OCI-LY7 (cell line): ENCODE measurements around the gene ARL4A. TPM values are rescaled to one million over a fixed set of nuclear protein-coding genes. Genes with fewer than 3 reads are reported as not detected.

ENCODE experiments used
- BruUV-seq: library from RNA; stranded (reverse); fragments of 400-500 nt; replicated peaks from 2 replicates; lab custom pipeline; 2021; lab: Mats Ljungman, UMichigan
- CTCF ChIA-PET: fragments of 300-600 bp; sonication (Branson Sonifier 250); formaldehyde crosslinking; loops from one replicate; lab custom pipeline; 2022; ENCODE audit warnings: antibody characterized with exemption; ENCODE audit not compliant: unreplicated experiment; lab: Charles Lee
- POLR2A ChIA-PET: fragments of 300-600 bp; sonication (Branson Sonifier 250); formaldehyde crosslinking; loops from one replicate; lab custom pipeline; 2022; ENCODE audit warnings: antibody characterized with exemption; lab: Charles Lee
- DNase-seq: peaks from one replicate; pipeline ENCODE4 v3.0.0-alpha.2; 2015; ENCODE audit warnings: low spot score
- H2AFZ ChIP-seq: fragments of 200-600 bp; sonication (generic), shearing (Covaris generic); 2 replicates; pipeline ENCODE4 v1.6.1; 2014; ENCODE audit warnings: mild to moderate bottlenecking, antibody characterized with exemption, low read length, moderate library complexity
- H3K27ac ChIP-seq: fragments of 200-600 bp; sonication (generic); 2 replicates; pipeline ENCODE4 v1.5.1; 2014; ENCODE audit warnings: mixed run types, low read depth, mild to moderate bottlenecking, moderate library complexity, low read length, inconsistent platforms; ENCODE audit not compliant: poor library complexity, severe bottlenecking
- H3K36me3 ChIP-seq: fragments of 200-600 bp; sonication (generic); 2 replicates; pipeline ENCODE4 v1.6.1; 2014; ENCODE audit warnings: mild to moderate bottlenecking, antibody characterized with exemption, low read length, moderate library complexity, mixed read lengths; ENCODE audit not compliant: insufficient read depth
- H3K4me1 ChIP-seq: fragments of 200-600 bp; sonication (generic); 2 replicates; pipeline ENCODE4 v1.5.1; 2014; ENCODE audit warnings: mild to moderate bottlenecking, low read length; ENCODE audit not compliant: insufficient read depth, poor library complexity, severe bottlenecking
- H3K4me2 ChIP-seq: fragments of 200-600 bp; sonication (generic); 2 replicates; pipeline ENCODE4 v1.6.1; 2014; ENCODE audit warnings: mild to moderate bottlenecking, low read length
- H3K4me3 ChIP-seq: fragments of 200-600 bp; sonication (generic); 2 replicates; pipeline ENCODE4 v1.5.1; 2014; ENCODE audit warnings: mild to moderate bottlenecking, low read depth, low read length; ENCODE audit not compliant: poor library complexity, severe bottlenecking
- H3K79me2 ChIP-seq: fragments of 200-600 bp; sonication (generic); 2 replicates; pipeline ENCODE4 v1.6.1; 2016; ENCODE audit warnings: low read depth, mild to moderate bottlenecking, low read length, moderate library complexity, mixed read lengths; ENCODE audit not compliant: insufficient read depth
- H3K9me2 ChIP-seq: fragments of 200-600 bp; sonication (generic); 2 replicates; pipeline ENCODE4 v1.6.1; 2016; ENCODE audit warnings: mild to moderate bottlenecking, low read length, mixed read lengths; ENCODE audit not compliant: insufficient read depth
- H3K9me3 ChIP-seq: fragments of 200-600 bp; sonication (generic); 2 replicates; pipeline ENCODE4 v1.6.1; 2014; ENCODE audit warnings: mild to moderate bottlenecking, mixed run types, low read length, mixed read lengths
- H4K20me1 ChIP-seq: fragments of 200-600 bp; sonication (generic); 2 replicates; pipeline ENCODE4 v1.6.1; 2014; ENCODE audit warnings: mild to moderate bottlenecking, antibody characterized with exemption, low read length, moderate library complexity, mixed read lengths; ENCODE audit not compliant: insufficient read depth
- EZH2phosphoT487 ChIP-seq: fragments of 200-600 bp; sonication (generic); IDR thresholded peaks from 2 replicates; pipeline ENCODE4 v1.6.1; 2018; ENCODE audit warnings: low read depth, borderline replicate concordance, mild to moderate bottlenecking, mixed run types, antibody characterized with exemption, low read length, moderate library complexity, mixed read lengths
- intact Hi-C: fragments of 100-400 bp; cut with micrococcal nuclease; formaldehyde crosslinking; loops from one replicate; pipeline ENCODE4 v1.10.0; 2022; ENCODE audit not compliant: unreplicated experiment
- total RNA-seq, 2 experiments: library from RNA; depleted of rRNA in 1 of 2; stranded (reverse); fragments of >200 nt in 1 of 2; shearing (Covaris generic) in 1 of 2; gene quantifications; 2 replicates each; pipeline ENCODE4 v1.2.3, GENCODE V29; 2014 to 2022
- TF ChIP-seq, protein P1 (sequence below): fragments of 200-600 bp; sonication (generic); conservative IDR thresholded peaks from 2 replicates; pipeline ENCODE4 v1.5.1; 2014; ENCODE audit warnings: mild to moderate bottlenecking, antibody characterized with exemption, low read length, moderate library complexity, mixed read lengths

Gene ARL4A
- total RNA-seq, 2 experiments from 2014 or later, result 5.5 to 10.1 TPM

DNA sequence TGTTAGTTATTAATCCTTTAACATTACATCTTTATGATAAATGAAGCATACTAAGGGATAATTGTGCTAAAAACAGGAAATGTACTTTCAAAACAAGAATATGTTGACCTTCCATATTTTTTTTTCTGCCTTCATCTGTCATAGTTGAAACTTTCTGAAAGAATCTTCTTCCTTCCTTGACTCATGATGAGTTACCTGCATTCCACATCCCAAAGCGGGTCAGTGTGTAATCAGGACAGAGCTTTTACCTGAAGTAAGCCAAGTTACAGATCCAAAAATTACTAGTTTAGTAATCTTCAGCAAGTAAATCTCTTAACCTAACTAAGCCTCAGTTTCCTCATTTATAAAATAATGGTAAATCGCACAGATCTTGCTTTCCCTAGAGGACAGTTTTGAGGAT, 13.4 kb upstream of the ARL4A start:
- BruUV-seq, result no TSS peak
- Histone ChIP-seq H4K20me1 (no peaks in the 10 kb centered on the region), H3K27ac (no peak overlapping the region), H3K4me1 (no peaks in the 10 kb centered on the region), H3K9me2 (no peaks in the 10 kb centered on the region), H3K79me2 (no peaks in the 10 kb centered on the region), H3K9me3 (no peaks in the 10 kb centered on the region), H3K4me3 (no peak overlapping the region), H2AFZ (no peak overlapping the region), H3K36me3 (no peaks in the 10 kb centered on the region), H3K4me2 (no peak overlapping the region)
- TF ChIP-seq, protein P1, sequence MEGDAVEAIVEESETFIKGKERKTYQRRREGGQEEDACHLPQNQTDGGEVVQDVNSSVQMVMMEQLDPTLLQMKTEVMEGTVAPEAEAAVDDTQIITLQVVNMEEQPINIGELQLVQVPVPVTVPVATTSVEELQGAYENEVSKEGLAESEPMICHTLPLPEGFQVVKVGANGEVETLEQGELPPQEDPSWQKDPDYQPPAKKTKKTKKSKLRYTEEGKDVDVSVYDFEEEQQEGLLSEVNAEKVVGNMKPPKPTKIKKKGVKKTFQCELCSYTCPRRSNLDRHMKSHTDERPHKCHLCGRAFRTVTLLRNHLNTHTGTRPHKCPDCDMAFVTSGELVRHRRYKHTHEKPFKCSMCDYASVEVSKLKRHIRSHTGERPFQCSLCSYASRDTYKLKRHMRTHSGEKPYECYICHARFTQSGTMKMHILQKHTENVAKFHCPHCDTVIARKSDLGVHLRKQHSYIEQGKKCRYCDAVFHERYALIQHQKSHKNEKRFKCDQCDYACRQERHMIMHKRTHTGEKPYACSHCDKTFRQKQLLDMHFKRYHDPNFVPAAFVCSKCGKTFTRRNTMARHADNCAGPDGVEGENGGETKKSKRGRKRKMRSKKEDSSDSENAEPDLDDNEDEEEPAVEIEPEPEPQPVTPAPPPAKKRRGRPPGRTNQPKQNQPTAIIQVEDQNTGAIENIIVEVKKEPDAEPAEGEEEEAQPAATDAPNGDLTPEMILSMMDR, result no peak
- no peak for TF ChIP-seq EZH2phosphoT487
- intact Hi-C loops, result no loop called here
- ChIA-PET CTCF (no interaction called here), POLR2A (no interaction called here)
- DNase-seq, result no peak

DNA sequence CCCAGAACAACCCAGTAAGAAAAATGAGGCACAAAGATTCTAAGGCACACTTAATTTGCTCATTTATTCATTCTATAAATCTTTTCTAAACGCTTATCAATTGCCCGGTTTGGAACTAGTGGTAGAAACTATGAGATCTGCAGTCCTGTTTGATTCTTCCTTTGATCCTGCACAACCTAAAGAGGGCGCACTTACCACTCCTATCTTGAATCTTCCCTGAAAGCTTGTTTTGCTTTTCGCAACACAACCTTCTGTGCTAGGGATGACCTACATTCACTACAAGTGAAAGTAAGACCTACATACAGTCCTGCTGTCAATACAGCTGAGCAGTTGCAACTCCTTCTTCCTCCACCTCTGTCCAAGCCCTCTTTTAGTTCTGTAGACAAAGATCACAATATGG, 12.6 kb upstream of the ARL4A start:
- Histone ChIP-seq H3K4me1 (no peaks in the 10 kb centered on the region), H3K9me2 (no peaks in the 10 kb centered on the region), H4K20me1 (no peaks in the 10 kb centered on the region), H3K79me2 (no peaks in the 10 kb centered on the region), H3K9me3 (no peaks in the 10 kb centered on the region), H3K36me3 (no peaks in the 10 kb centered on the region), H2AFZ (no peak overlapping the region), H3K4me3 (no peak overlapping the region), H3K27ac (no peak overlapping the region), H3K4me2 (no peak overlapping the region)
- DNase-seq, result peak; percentile 38
- ChIA-PET CTCF (no interaction called here), POLR2A (interaction anchor here (0.6 to 1.0 kb wide), 2 partner anchors 12 to 356 kb away, joined by 3 read pairs; no protein-coding TSS in a partner anchor)
- no peak for TF ChIP-seq EZH2phosphoT487
- TF ChIP-seq, protein P1, result peak; percentile 77
- intact Hi-C loops, result no loop called here
- no TSS peak for BruUV-seq

DNA sequence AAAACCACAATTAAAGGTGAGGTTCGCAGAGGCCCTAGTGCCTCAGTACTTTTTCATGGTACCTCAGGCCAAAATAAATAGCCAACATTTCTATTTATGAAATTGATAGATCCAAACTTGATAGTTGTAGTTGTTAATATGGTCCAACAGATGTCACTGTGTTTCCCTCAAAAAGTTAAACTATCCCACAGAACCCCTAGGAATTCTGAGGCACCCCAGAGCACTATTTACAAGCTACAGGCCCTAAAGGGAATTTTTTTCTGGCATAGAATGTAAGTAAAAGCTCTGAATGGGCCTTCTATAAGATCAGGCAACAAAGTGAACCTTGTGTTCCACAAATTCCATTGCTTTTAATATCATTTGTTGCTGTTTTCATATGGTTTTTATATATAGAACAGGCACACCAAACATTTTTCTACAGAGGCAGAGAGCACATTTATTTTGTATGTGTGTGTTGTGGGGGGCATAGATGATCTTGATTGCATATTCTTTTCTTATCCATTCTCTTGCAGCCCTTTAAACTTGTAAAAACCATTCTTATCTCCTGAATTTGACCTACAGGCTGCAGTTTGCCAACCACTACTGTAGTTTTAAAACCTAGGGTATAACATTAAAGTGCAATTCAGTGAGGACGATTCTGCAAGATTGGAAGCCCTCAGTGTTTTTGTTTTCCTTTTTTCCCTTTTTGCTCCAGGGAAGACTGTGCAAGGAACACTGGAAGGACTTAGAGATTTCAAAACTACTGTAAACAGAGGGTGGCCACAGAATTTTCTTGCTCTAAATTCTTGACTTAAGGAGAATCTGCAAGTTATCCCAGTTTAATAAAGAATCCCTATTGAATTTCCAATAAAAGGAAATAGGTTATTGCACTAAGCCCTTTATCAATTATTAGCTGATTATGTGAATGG, 3.5 kb upstream of the ARL4A start:
- Histone ChIP-seq H3K79me2 (no peaks in the 10 kb centered on the region; the same call in 1 of the 2 replicates), H3K4me1 (peaks cover 14% of the 10 kb centered on the region), H3K4me2 (no peak overlapping the region), H3K9me3 (no peaks in the 10 kb centered on the region; the same call in 1 of the 2 replicates), H4K20me1 (0 out of 2 replicates have a peak, but pooled peaks cover 5% of the 10 kb centered on the region), H3K4me3 (no peak overlapping the region), H3K27ac (no peak overlapping the region), H3K9me2 (no peaks in the 10 kb centered on the region), H2AFZ (no peak overlapping the region), H3K36me3 (no peaks in the 10 kb centered on the region)
- no TSS peak for BruUV-seq
- no peak for DNase-seq
- POLR2A ChIA-PET, result interaction anchor here (0.6 to 0.7 kb wide), 2 partner anchors 14 to 428 kb away, joined by 3 to 4 read pairs; no protein-coding TSS in a partner anchor
- CTCF ChIA-PET, result no interaction called here
- intact Hi-C loops, result no loop called here
- TF ChIP-seq EZH2phosphoT487, result no peak
- TF ChIP-seq, protein P1, result peak; percentile 63
